ENCODE measurements around the gene PDGFC.

PDGFC gene

GRCh38 chr4:156829201-156829873 lies 142.3 kb downstream of the PDGFC start:
- no peak for TF ChIP-seq GATA3 (IDR thresholded peaks at IDR 0.05; ENCODE audit: low read depth, low read length)
- TF ChIP-seq GATA2 (IDR thresholded peaks at IDR 0.05; ENCODE audit: low read depth, low read length), result no peak

- no peak for TF ChIP-seq GATA2 (IDR thresholded peaks at IDR 0.05; ENCODE audit: low read depth, low read length)
- TF ChIP-seq GATA3 (IDR thresholded peaks at IDR 0.05; ENCODE audit: low read depth, low read length), result no peak
Measured at GRCh38 chr4:156827519-156827918, 144.1 kb downstream of the PDGFC start.

- TF ChIP-seq GATA2 (IDR thresholded peaks at IDR 0.05; ENCODE audit: low read depth, low read length) (no peak), GATA3 (IDR thresholded peaks at IDR 0.05; ENCODE audit: low read depth, low read length) (no peak)
Measured at GRCh38 chr4:156825074-156825473, 146.5 kb downstream of the PDGFC start.

- TF ChIP-seq GATA3 (IDR thresholded peaks at IDR 0.05; ENCODE audit: low read depth, low read length) (no peak), GATA2 (IDR thresholded peaks at IDR 0.05; ENCODE audit: low read depth, low read length) (no peak)
Measured at GRCh38 chr4:156824451-156825060, 147.0 kb downstream of the PDGFC start.

DNA sequence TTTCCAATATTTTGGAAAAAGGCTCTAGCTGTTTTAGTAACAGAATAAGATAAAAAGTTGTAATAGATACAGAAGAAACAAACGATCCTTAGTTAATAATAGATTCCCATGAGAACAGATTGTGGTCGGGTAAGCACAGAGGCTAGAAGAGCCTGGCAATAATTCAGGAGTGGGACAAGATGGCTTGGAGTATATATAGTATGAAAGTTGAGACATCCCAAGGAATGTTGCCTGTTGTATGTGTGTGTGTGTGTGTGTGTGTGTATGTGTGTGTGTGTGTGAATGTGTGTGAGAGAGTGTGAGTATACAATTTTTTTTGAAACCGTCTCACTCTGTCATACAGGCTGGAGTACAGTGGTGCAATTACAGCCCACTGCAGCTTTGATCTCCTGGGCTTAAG lies 150.7 kb downstream of the PDGFC start:
- no peak for TF ChIP-seq GATA3 (IDR thresholded peaks at IDR 0.05; ENCODE audit: low read depth, low read length)
- no peak for TF ChIP-seq GATA2 (IDR thresholded peaks at IDR 0.05; ENCODE audit: low read depth, low read length)

DNA sequence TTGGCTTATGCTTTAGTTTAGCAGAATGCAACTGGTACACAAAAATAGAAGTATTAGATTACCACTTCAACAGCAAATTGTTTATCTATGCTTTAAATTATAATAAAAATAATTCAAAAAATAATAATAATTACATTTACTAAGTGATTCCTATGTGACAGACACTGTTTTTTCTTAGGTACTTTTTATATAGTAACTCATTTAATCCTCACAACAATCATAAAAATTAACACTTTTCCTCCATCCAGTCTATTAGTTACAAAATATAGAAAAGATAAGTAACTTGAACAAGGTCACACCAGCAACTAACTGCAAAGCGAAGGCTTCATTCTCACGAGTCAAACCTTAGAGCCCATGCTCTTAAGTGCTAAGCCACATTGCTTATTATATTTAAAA lies 155.2 kb downstream of the PDGFC start:
- TF ChIP-seq GATA3 (IDR thresholded peaks at IDR 0.05; ENCODE audit: low read depth, low read length) (no peak), GATA2 (IDR thresholded peaks at IDR 0.05; ENCODE audit: low read depth, low read length) (no peak)

DNA sequence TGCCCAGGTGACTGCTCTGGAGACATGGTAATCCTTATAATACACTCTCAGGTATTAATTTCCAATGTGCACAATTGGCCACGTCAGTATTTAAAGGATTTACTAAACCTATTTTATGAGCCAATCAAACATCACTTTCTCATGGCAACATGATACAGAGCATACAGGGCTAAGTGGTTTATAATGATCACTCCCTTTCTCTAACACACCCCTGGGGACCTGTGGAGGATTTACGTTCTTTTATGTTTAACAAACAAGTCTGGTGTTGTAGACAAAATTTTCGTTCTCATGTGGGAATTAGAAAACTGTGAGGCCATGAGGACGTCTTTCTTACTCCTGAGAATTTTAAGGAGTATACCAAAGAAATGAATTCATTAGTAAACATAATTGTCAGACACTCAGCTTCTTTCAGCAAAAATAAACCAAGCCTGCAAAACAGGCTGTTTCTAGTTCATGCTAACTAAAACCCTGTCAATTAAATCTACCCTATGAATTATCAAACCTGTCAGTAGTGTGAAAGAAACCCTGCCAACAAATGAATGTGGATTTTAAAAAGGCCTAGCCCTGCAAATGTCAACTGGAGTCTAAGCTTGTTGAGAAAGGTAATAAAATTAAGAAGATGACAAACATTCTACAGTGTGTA lies 155.8 kb downstream of the PDGFC start:
- TF ChIP-seq GATA2 (IDR thresholded peaks at IDR 0.05; ENCODE audit: low read depth, low read length), result no peak
- TF ChIP-seq GATA3 (IDR thresholded peaks at IDR 0.05; ENCODE audit: low read depth, low read length), result no peak

- TF ChIP-seq GATA2 (IDR thresholded peaks at IDR 0.05; ENCODE audit: low read depth, low read length), result no peak
- TF ChIP-seq GATA3 (IDR thresholded peaks at IDR 0.05; ENCODE audit: low read depth, low read length), result no peak
Measured at GRCh38 chr4:156811963-156812362, 159.6 kb downstream of the PDGFC start.

- TF ChIP-seq GATA2 (IDR thresholded peaks at IDR 0.05; ENCODE audit: low read depth, low read length) (no peak), GATA3 (IDR thresholded peaks at IDR 0.05; ENCODE audit: low read depth, low read length) (no peak)
Measured at GRCh38 chr4:156811286-156811685, 160.3 kb downstream of the PDGFC start.

DNA sequence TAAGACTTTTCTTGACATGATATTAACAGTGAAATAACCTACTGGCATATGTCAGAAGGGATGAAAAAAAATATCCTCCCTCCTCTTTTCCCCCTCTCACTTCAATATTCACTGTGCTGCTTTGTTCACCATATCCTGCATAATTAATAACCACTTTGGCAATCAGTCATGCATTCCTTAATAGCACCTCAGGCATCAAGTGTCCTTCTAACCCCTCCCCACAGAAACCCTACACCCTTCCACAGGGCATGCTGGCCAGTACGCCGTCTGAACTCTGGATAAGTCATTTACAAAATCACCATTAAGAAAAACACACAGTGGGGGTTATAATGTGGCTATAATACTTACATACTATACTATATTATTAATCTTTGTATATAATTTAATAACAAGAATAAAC lies 165.9 kb downstream of the PDGFC start:
- TF ChIP-seq GATA2 (IDR thresholded peaks at IDR 0.05; ENCODE audit: low read depth, low read length) (no peak), GATA3 (IDR thresholded peaks at IDR 0.05; ENCODE audit: low read depth, low read length) (no peak)

DNA sequence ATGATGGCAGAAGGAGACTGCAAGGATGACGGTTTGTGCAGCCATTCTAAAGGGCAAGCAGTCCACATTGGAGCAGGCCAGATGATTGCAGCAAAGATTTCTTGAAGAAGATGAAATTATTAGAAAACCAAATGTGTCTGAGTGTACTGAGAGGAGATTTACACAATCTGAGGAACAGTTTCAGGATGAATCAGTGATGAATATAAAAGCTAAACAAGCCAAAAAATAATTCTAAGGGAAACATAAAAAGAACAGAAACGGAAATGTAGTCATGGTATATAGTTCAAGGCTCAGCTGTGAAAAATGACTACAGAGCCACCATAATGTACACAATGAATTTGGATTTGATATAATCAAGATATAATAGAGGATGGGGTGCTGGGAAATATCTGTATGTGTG lies 168.5 kb downstream of the PDGFC start:
- TF ChIP-seq GATA2 (IDR thresholded peaks at IDR 0.05; ENCODE audit: low read depth, low read length), result no peak
- no peak for TF ChIP-seq GATA3 (IDR thresholded peaks at IDR 0.05; ENCODE audit: low read depth, low read length)

GRCh38 chr4:156800463-156800862 lies 171.1 kb downstream of the PDGFC start:
- TF ChIP-seq GATA3 (IDR thresholded peaks at IDR 0.05; ENCODE audit: low read depth, low read length) (no peak), GATA2 (IDR thresholded peaks at IDR 0.05; ENCODE audit: low read depth, low read length) (no peak)

DNA sequence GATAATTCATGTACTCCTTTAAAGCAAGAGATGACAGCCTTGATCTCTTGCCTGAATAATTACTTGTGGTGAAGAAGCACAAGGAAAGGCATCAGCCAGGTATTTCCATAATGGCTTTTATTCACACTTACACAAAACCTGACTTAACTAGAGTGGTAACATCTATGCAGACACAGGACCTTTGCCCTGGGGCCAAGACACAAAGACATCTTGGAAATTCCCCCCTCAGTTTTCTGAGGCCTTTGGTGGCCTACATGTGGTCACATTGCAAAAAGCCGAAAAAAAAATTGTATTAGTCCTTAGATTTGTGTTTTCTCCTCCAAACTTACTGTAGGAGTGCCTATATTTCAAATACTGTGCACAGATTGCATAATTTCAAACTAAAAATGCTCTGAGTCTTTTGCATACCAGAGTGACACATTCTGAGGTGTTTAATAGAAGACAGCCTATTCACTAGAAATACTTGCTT lies 172.4 kb downstream of the PDGFC start:
- TF ChIP-seq GATA2 (IDR thresholded peaks at IDR 0.05; ENCODE audit: low read depth, low read length) (no peak), GATA3 (IDR thresholded peaks at IDR 0.05; ENCODE audit: low read depth, low read length) (no peak)

DNA sequence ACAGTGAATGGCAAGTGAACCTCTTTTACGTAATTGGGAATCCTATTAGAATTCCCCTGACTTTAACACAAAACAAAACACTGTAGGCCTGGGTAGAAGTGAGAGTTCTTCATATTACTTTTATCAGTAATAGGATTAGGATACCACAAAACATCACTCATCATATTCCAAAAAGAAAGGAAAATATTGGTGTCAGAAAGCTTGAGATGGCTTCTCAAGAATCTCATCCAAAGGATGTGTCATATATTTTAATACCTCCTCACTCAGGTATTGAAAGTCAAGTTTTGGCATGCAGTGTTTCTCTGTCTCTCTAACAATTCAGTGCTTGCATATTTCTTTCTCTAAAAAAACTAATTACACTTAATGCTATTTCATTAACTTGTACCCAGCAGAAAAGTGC lies 173.2 kb downstream of the PDGFC start:
- TF ChIP-seq GATA2 (IDR thresholded peaks at IDR 0.05; ENCODE audit: low read depth, low read length) (no peak), GATA3 (IDR thresholded peaks at IDR 0.05; ENCODE audit: low read depth, low read length) (no peak)

GRCh38 chr4:156797206-156797605 lies 174.4 kb downstream of the PDGFC start:
- TF ChIP-seq GATA3 (IDR thresholded peaks at IDR 0.05; ENCODE audit: low read depth, low read length) (no peak), GATA2 (IDR thresholded peaks at IDR 0.05; ENCODE audit: low read depth, low read length) (no peak)
